ENCODE data around the gene FAM83G. TPM values are rescaled to one million over a fixed set of nuclear protein-coding genes. Genes with fewer than 3 reads are reported as not detected.

Gene FAM83G
- total RNA-seq, 2 donors from 2014 or later = 24.4 to 24.8 TPM

DNA sequence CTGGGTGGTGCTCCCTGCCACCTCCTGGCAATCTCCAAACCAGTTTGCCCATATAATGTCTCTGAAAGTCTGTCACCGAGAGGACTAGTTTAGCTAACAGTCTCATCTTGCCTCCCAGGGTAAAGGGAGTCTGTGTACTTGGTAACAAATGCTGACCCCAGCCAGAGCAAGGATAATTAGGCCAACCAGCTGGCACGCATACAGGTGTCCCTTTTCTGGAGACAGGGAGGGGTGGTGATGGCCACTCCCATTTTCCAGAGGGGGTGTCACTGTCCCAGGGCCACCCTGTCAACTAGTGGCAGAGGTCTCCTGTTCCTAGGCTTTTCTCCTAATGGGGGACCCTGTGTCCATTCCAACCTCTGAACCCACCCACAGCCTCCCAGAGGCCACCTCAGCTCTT, 8.1 kb downstream of the FAM83G start:
- Histone ChIP-seq H3K9ac (ENCODE audit: low read depth in 2 of 2, low read length in 2 of 2) (no peak overlapping the region), H3K27ac (no peak overlapping the region), H3K9me3 (no peaks in the 10 kb centered on the region), H3K36me3 (no peaks in the 10 kb centered on the region), H3K27me3 (no peaks in the 10 kb centered on the region), H3K4me3 (no peak overlapping the region), H3K4me1 (no peaks in the 10 kb centered on the region)
- TF ChIP-seq, protein P1, sequence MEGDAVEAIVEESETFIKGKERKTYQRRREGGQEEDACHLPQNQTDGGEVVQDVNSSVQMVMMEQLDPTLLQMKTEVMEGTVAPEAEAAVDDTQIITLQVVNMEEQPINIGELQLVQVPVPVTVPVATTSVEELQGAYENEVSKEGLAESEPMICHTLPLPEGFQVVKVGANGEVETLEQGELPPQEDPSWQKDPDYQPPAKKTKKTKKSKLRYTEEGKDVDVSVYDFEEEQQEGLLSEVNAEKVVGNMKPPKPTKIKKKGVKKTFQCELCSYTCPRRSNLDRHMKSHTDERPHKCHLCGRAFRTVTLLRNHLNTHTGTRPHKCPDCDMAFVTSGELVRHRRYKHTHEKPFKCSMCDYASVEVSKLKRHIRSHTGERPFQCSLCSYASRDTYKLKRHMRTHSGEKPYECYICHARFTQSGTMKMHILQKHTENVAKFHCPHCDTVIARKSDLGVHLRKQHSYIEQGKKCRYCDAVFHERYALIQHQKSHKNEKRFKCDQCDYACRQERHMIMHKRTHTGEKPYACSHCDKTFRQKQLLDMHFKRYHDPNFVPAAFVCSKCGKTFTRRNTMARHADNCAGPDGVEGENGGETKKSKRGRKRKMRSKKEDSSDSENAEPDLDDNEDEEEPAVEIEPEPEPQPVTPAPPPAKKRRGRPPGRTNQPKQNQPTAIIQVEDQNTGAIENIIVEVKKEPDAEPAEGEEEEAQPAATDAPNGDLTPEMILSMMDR (IDR thresholded peaks at IDR 0.05) = no peak
- no peak for DNase-seq
- intact Hi-C loops (cut with DNase I) = no loop called here

DNA sequence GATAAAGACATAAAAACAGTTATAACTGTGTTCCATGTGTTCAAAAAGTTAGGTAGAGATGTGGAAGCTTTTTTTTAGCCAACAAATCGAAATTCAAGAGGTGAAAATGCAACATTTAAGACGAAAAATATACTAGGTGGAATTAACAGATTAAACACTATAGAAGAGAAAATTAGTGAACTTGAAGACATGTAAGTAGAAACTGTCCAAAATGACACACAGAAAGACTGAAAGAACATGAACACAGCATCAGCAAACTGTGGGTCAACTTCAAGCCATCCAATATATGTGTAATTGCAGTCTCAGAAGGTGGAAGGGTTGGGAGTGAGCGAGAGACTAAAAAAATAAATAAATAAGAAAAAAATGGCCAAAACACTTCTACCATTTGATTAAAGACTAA, 9.3 kb downstream of the FAM83G start:
- Histone ChIP-seq H3K4me3 (no peak overlapping the region), H3K36me3 (no peaks in the 10 kb centered on the region), H3K9ac (ENCODE audit: low read depth in 2 of 2, low read length in 2 of 2) (no peak overlapping the region), H3K4me1 (no peaks in the 10 kb centered on the region), H3K27ac (no peak overlapping the region), H3K27me3 (no peaks in the 10 kb centered on the region), H3K9me3 (no peaks in the 10 kb centered on the region)
- intact Hi-C loops (cut with DNase I) = no loop called here
- DNase-seq = no peak
- TF ChIP-seq, protein P1 (IDR thresholded peaks at IDR 0.05) = no peak

DNA sequence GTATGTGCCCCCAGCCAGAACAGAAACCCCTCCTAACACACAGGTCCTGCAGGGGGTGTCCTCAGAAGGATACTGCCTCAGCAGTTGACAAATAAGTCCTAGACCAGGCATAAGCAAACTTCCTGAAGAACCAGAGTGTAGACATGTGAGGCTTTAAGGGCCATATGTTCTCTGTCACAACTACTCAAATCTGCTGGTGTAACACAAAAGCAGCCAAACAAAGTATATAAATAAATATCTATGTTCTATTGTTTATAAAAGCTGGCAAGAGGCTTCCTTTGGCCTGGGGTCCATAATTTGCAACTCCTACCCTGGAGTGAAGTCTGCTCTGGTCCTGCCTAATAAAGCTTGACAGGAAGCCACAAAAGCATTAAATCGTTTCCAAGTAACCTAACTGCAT, 9.9 kb downstream of the FAM83G start:
- intact Hi-C loops (cut with DNase I) = no loop called here
- H3K9me3 ChIP-seq = no peaks in the 10 kb centered on the region
- no peak overlapping the region for H3K4me3 ChIP-seq
- H3K9ac ChIP-seq (ENCODE audit: low read depth in 2 of 2, low read length in 2 of 2) = peak overlapping the region in 1 of 2 donors; percentile 32
- H3K27ac ChIP-seq = no peak overlapping the region
- no peaks in the 10 kb centered on the region for H3K36me3 ChIP-seq
- H3K4me1 ChIP-seq = no peaks in the 10 kb centered on the region
- no peak for DNase-seq
- H3K27me3 ChIP-seq = no peaks in the 10 kb centered on the region
- TF ChIP-seq, protein P1 (IDR thresholded peaks at IDR 0.05) = no peak

DNA sequence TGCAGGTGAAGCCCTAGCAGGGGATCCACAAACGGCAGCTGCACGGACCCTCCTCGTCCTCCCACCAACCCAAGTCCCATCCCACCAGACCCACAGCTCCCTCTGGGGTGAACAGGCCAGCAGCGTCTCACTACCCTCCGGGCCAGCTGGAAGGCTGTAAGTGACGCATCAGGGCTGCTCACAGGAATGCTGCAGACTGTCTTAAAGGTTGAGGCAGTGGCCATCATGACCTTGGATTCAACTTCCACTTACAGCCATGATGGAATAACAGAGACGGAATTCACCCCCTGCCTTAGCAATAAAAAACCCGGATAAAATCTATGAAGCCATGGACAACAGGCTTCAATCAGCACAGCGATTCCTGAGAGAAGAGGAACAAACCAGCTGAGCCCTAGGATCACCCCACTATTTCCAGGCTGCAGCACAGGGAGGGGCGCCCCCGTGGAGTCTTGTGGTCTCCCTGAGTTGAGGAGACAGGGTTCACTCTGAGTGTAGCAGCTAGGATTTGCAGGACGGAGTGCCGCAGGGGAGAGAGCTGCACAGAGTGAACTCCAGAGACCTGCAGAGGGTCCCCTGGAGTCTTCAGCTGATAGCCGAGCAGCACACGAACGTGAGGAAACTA, 10.5 kb downstream of the FAM83G start:
- Histone ChIP-seq H3K9me3 (no peaks in the 10 kb centered on the region), H3K27ac (no peak overlapping the region), H3K9ac (ENCODE audit: low read depth in 2 of 2, low read length in 2 of 2) (peak overlapping the region in 1 of 2 donors; percentile 32), H3K36me3 (no peaks in the 10 kb centered on the region), H3K4me1 (peaks cover 2% of the 10 kb centered on the region), H3K27me3 (no peaks in the 10 kb centered on the region), H3K4me3 (no peak overlapping the region)
- no peak for DNase-seq
- intact Hi-C loops (cut with DNase I) = no loop called here
- TF ChIP-seq, protein P1 (IDR thresholded peaks at IDR 0.05) = no peak

DNA sequence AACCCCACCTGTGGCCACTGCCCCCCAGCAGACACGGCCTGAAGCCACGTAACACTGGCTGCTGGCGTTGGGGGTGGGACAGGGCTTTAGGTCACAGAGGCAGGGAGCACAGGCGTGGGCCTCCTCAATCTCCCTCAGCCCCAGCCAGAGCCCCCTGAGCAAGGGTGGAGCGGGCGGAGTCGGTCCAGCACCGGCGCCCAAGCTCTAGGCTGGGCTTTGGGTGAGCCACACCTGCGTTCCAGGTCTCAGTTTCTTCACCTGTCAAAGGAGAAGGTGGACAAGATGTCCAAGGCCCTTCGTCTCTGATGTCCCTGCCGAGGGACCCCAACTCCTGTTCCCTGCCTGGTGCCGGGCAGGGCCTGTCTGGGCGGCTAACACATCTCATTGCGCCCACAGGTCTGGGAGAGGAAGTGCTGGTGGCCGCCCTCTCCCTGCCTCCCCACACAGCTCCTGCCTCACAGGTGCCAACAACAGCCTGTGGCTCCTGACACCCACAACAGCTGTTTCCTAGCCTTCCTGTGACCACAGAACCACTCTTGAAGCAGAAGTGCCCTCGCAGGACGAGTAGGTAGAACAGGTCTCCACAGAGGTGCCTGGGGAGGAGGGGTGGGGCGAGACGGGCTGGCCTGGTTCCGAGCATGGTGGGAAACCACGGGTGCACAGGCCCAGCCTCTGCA, 12.0 kb downstream of the FAM83G start:
- no peak for DNase-seq
- Histone ChIP-seq H3K27ac (no peak overlapping the region), H3K36me3 (no peaks in the 10 kb centered on the region), H3K4me3 (no peak overlapping the region), H3K27me3 (no peaks in the 10 kb centered on the region), H3K9ac (ENCODE audit: low read depth in 2 of 2, low read length in 2 of 2) (no peak overlapping the region), H3K4me1 (peaks cover 12% of the 10 kb centered on the region), H3K9me3 (no peaks in the 10 kb centered on the region)
- TF ChIP-seq, protein P1 (IDR thresholded peaks at IDR 0.05) = no peak
- intact Hi-C loops (cut with DNase I) = no loop called here
